Spleen (tissue), 7 donors: ENCODE data around the gene SESN3.

Experiments used
- POLR2A ChIP-seq, 3 donors: fragments of 450-650 bp; IDR thresholded peaks; one replicate each; pipeline ENCODE4 v1.5.1; 2017; ENCODE audit warnings: antibody characterized with exemption in 3 of 3, mild to moderate bottlenecking in 1 of 3
- POLR2AphosphoS5 ChIP-seq, 3 donors: sonication (generic); formaldehyde crosslinking; IDR thresholded peaks; one replicate each; pipeline ENCODE4 v1.5.1; 2017; ENCODE audit warnings: antibody characterized with exemption in 3 of 3
- TF ChIP-seq, protein P1 (sequence below), 11 experiments: fragments of 200-600 bp in 7 of 11; fragments of 450-650 bp in 4 of 11; sonication (generic) in 4 of 11; IDR thresholded peaks in 8 of 11; conservative IDR thresholded peaks in 3 of 11; 1 replicate in 7 of 11; 2 replicates in 4 of 11; pipeline versions ENCODE4 v1.4.0 to v1.8.0; 2016 to 2021; ENCODE audit warnings: antibody characterized with exemption in 11 of 11, inconsistent platforms in 4 of 11, mild to moderate bottlenecking in 1 of 11
- donor health status: DM: no; HTN: no; CAD: no; lungs with moderate emphysema.
- donor health status: DM: no; HTN: no; CAD: no.
- donor health status: DM: no; HTN: no; CAD: no.

DNA sequence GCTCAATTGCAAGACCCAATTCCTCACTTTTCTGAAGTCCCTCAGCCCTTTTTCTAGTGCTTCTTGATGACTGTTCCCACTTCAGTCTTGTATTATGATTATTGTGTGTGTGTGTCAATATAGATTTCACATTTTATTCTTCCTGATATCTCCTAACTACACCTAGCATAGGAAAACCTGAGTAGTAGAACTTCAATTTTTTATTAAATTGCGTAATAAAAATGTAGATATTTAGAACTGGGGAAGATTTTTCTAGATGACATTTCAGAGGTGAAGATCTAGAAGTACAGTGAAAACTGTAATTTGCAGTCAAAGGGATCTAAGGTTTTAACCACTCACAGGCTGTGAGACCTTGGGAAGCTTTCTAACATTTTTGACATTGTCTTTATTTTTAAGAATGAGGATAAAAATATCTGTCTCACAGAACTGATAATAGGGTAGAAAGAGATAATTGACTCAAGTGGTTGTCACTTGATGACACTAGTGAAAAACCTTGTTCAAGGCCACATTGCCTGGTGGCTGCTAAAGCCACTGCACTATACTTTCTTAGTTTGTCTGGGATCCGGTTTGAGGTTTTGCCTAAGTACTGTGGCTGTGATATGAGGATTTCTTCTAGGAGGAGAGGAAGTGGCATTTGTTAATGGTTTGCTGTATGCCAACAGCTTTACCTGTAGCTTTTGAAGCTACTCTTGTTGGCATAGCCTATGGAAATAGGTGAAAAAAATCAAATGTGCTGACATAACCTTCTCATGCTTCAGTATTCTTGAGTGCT is 32.2 kb upstream of the SESN3 start:
- TF ChIP-seq, protein P1, sequence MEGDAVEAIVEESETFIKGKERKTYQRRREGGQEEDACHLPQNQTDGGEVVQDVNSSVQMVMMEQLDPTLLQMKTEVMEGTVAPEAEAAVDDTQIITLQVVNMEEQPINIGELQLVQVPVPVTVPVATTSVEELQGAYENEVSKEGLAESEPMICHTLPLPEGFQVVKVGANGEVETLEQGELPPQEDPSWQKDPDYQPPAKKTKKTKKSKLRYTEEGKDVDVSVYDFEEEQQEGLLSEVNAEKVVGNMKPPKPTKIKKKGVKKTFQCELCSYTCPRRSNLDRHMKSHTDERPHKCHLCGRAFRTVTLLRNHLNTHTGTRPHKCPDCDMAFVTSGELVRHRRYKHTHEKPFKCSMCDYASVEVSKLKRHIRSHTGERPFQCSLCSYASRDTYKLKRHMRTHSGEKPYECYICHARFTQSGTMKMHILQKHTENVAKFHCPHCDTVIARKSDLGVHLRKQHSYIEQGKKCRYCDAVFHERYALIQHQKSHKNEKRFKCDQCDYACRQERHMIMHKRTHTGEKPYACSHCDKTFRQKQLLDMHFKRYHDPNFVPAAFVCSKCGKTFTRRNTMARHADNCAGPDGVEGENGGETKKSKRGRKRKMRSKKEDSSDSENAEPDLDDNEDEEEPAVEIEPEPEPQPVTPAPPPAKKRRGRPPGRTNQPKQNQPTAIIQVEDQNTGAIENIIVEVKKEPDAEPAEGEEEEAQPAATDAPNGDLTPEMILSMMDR (IDR thresholded peaks at IDR 0.05 in 8 of 11, conservative IDR thresholded peaks at IDR 0.05 in 3 of 11) = no peak
- no peak for TF ChIP-seq POLR2A (IDR thresholded peaks at IDR 0.05)
- TF ChIP-seq POLR2AphosphoS5 (IDR thresholded peaks at IDR 0.05) = no peak
